Esophagus squamous epithelium (tissue), 4 donors: ENCODE results near the gene PLOD2.

Source experiments
- CTCF ChIP-seq, 6 experiments: fragments of 450-650 bp in 4 of 6; fragments of 200-600 bp in 2 of 6; sonication (generic) in 2 of 6; IDR thresholded peaks; one replicate each; pipeline ENCODE4 v1.5.1; 2016 to 2019; ENCODE audit warnings: antibody characterized with exemption in 6 of 6, mild to moderate bottlenecking in 4 of 6, moderate library complexity in 4 of 6
- POLR2A ChIP-seq, 4 donors: fragments of 450-650 bp; IDR thresholded peaks; one replicate each; pipeline ENCODE4 v1.6.1; 2017; ENCODE audit warnings: antibody characterized with exemption in 4 of 4, mild to moderate bottlenecking in 4 of 4, moderate library complexity in 3 of 4

GRCh38 chr3:146152834-146153233, 8.2 kb downstream of the PLOD2 start:
- TF ChIP-seq POLR2A (IDR thresholded peaks at IDR 0.05) (no peak), CTCF (IDR thresholded peaks at IDR 0.05) (no peak)
